Measurements from ENCODE around the gene SPATA1. TPM values are rescaled to one million over a fixed set of nuclear protein-coding genes. Genes with fewer than 3 reads are reported as not detected.

Gene SPATA1
- total RNA-seq: under 1 TPM in 1 of 4 donors, not detected in 3; 0.35 TPM

GRCh38 chr1:84506002-84506728 lies at the start of gene SPATA1, which contains the start of gene GNG5:
Gene SPATA1 (plus strand): TSS chr1:84506386. CDS start chr1:84516360, 9,974 bp downstream.
Gene GNG5 (minus strand): TSS chr1:84506581. CDS start chr1:84506091, 490 bp downstream.
- in situ Hi-C loops (cut with MboI; ENCODE audit: low sequenced_read_pairs in 4 of 4): loop anchor here in 1 of 4 donors (5.0 kb wide), 1 partner anchor 66 kb away; the partner anchor contains the start of gene CTBS
- H3K4me1 ChIP-seq: peaks cover 34% of the 10 kb centered on the region in 2 donors
- ATAC-seq (peak; percentile 86 to 91), DNase-seq (peak; percentile 97 to 98)
- H3K27ac ChIP-seq: peak within 1 kb of the TSS; percentile 96 to 97 (median 96)
- H3K27me3 ChIP-seq: no peaks in the 10 kb centered on the region
- H3K36me3 ChIP-seq: peaks cover 0 to 5% of the 10 kb centered on the region in 2 donors
- intact Hi-C loops (cut with DNase I; ENCODE audit: low total_unique reads): loop anchor here (1.0 to 10.0 kb wide), 9 partner anchors 27 to 1079 kb away; partner anchors contain the start of genes CCN1, CTBS, RPF1 and SAMD13
- peak within 1 kb of the TSS; percentile 77 to 92 (median 81) for H3K4me3 ChIP-seq
- peak; percentile 88 to 93 for TF ChIP-seq POLR2A (IDR thresholded peaks at IDR 0.05)
- TF ChIP-seq, protein P1, sequence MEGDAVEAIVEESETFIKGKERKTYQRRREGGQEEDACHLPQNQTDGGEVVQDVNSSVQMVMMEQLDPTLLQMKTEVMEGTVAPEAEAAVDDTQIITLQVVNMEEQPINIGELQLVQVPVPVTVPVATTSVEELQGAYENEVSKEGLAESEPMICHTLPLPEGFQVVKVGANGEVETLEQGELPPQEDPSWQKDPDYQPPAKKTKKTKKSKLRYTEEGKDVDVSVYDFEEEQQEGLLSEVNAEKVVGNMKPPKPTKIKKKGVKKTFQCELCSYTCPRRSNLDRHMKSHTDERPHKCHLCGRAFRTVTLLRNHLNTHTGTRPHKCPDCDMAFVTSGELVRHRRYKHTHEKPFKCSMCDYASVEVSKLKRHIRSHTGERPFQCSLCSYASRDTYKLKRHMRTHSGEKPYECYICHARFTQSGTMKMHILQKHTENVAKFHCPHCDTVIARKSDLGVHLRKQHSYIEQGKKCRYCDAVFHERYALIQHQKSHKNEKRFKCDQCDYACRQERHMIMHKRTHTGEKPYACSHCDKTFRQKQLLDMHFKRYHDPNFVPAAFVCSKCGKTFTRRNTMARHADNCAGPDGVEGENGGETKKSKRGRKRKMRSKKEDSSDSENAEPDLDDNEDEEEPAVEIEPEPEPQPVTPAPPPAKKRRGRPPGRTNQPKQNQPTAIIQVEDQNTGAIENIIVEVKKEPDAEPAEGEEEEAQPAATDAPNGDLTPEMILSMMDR (IDR thresholded peaks at IDR 0.05 in 4 of 5, conservative IDR thresholded peaks at IDR 0.05 in 1 of 5): no peak
- no peaks in the 10 kb centered on the region for H3K9me3 ChIP-seq

GRCh38 chr1:84462118-84462517 lies 44.1 kb upstream of the SPATA1 start:
- peaks cover 0 to 8% (median 0%) of the 10 kb centered on the region in 3 donors for H3K27me3 ChIP-seq
- H3K4me3 ChIP-seq: no peak overlapping the region
- H3K9me3 ChIP-seq: no peaks in the 10 kb centered on the region
- DNase-seq (no peak), ATAC-seq (no peak)
- no peaks in the 10 kb centered on the region for H3K4me1 ChIP-seq
- no peaks in the 10 kb centered on the region for H3K36me3 ChIP-seq
- intact Hi-C loops (cut with DNase I; ENCODE audit: low total_unique reads) (no loop called here), in situ Hi-C loops (cut with MboI; ENCODE audit: low sequenced_read_pairs in 4 of 4) (no loop called here)
- TF ChIP-seq, protein P1 (IDR thresholded peaks at IDR 0.05 in 4 of 5, conservative IDR thresholded peaks at IDR 0.05 in 1 of 5): no peak
- no peak for TF ChIP-seq POLR2A (IDR thresholded peaks at IDR 0.05)
- no peak overlapping the region for H3K27ac ChIP-seq

DNA sequence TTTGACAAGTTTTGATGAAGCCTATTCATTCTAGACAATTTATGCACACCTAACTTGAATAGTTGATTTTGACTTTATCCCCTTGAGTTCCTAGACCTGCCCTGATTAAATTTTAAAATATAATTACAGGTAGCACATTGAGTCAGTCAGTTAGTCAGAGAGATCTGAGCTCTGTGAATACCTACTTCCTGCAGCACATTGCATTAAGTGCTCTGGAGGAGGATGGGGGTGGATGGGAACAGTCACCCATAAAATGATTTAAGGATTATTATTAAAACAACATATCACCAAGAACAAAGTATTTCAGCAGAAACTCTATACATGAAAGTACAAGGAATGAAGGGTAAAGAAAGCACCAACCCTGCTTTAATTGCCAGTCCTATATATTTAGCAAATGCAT lies 38.9 kb upstream of the SPATA1 start:
- intact Hi-C loops (cut with DNase I; ENCODE audit: low total_unique reads): no loop called here
- Histone ChIP-seq H3K9me3 (no peaks in the 10 kb centered on the region), H3K4me3 (no peak overlapping the region), H3K27ac (no peak overlapping the region), H3K27me3 (peaks cover 2 to 19% (median 16%) of the 10 kb centered on the region in 3 donors), H3K4me1 (no peaks in the 10 kb centered on the region), H3K36me3 (no peaks in the 10 kb centered on the region)
- in situ Hi-C loops (cut with MboI; ENCODE audit: low sequenced_read_pairs in 4 of 4): no loop called here
- TF ChIP-seq, protein P1 (IDR thresholded peaks at IDR 0.05 in 4 of 5, conservative IDR thresholded peaks at IDR 0.05 in 1 of 5): no peak
- no peak for TF ChIP-seq POLR2A (IDR thresholded peaks at IDR 0.05)
- ATAC-seq (no peak), DNase-seq (no peak)

- TF ChIP-seq POLR2A (IDR thresholded peaks at IDR 0.05): no peak
- TF ChIP-seq, protein P1 (IDR thresholded peaks at IDR 0.05 in 4 of 5, conservative IDR thresholded peaks at IDR 0.05 in 1 of 5): no peak
- peaks cover 7 to 40% (median 35%) of the 10 kb centered on the region in 3 donors for H3K27me3 ChIP-seq
- H3K27ac ChIP-seq: no peak overlapping the region
- no peak overlapping the region for H3K4me3 ChIP-seq
- intact Hi-C loops (cut with DNase I; ENCODE audit: low total_unique reads): loop anchor here (5.0 kb wide), 1 partner anchor 179 kb away; no protein-coding TSS in a partner anchor
- H3K4me1 ChIP-seq: peaks cover 14% of the 10 kb centered on the region in 2 donors
- in situ Hi-C loops (cut with MboI; ENCODE audit: low sequenced_read_pairs in 4 of 4): no loop called here
- DNase-seq: no peak
- H3K36me3 ChIP-seq: peaks cover 0 to 1% of the 10 kb centered on the region in 2 donors
- H3K9me3 ChIP-seq: no peaks in the 10 kb centered on the region
- no peak for ATAC-seq
Observed at GRCh38 chr1:84476225-84476624, 30.0 kb upstream of the SPATA1 start.

Data from gastrocnemius medialis (tissue), 4 donors.